HepG2 (cell line): ENCODE data around the gene SLC12A9. TPM values are rescaled to one million over a fixed set of nuclear protein-coding genes. Genes with fewer than 3 reads are reported as not detected.

Experiments
- ARNTL ChIP-seq: sonication (generic); formaldehyde crosslinking; IDR thresholded peaks from 2 replicates; pipeline ENCODE4 v1.4.0; 2020; ENCODE audit warnings: mild to moderate bottlenecking, missing genetic modification reagents
- EHMT2 ChIP-seq: fragments of 200-600 bp; sonication (generic); IDR thresholded peaks from 2 replicates; pipeline ENCODE4 v1.7.0; 2017; ENCODE audit warnings: antibody characterized with exemption, low read depth, low read length, borderline replicate concordance
- KLF12 ChIP-seq: sonication (generic); formaldehyde crosslinking; IDR thresholded peaks from 2 replicates; pipeline ENCODE4 v1.4.0; 2020; ENCODE audit warnings: missing genetic modification reagents, borderline replicate concordance
- KLF16 ChIP-seq, 2 experiments: sonication (generic) in 1 of 2; formaldehyde crosslinking in 1 of 2; IDR thresholded peaks; 2 replicates each; pipeline versions ENCODE4 v1.6.1 to v1.8.0; 2016 to 2023; ENCODE audit warnings: missing genetic modification reagents in 2 of 2, missing compliant biosample characterization in 1 of 2
- PAWR ChIP-seq: sonication (generic); formaldehyde crosslinking; IDR thresholded peaks from 2 replicates; pipeline ENCODE4 v1.4.0; 2020; ENCODE audit warnings: missing genetic modification reagents, mild to moderate bottlenecking, borderline replicate concordance
- RAD21 ChIP-seq: fragments of 450-650 bp; formaldehyde crosslinking; IDR thresholded peaks from 2 replicates; pipeline ENCODE4 v1.5.0; 2020; ENCODE audit warnings: mild to moderate bottlenecking
- ZNF883 ChIP-seq: sonication (generic); formaldehyde crosslinking; IDR thresholded peaks from 2 replicates; pipeline ENCODE4 v1.5.1; 2020; ENCODE audit warnings: mild to moderate bottlenecking, missing genetic modification reagents; ENCODE audit errors: not compliant biosample characterization
- polyA plus RNA-seq, 8 experiments: library from polyadenylated mRNA; depleted of rRNA in 3 of 8; stranded (reverse) in 7 of 8; unstranded in 1 of 8; fragments of >200 nt; fragmentation: Illumina TruSeq in 4 of 8; extraction: Trizol in 4 of 8; gene quantifications; 2 replicates each; pipeline versions ENCODE4 v1.2.1 to v1.2.3, GENCODE V29; 2011 to 2016; ENCODE audit warnings: low read depth in 4 of 8, missing spikeins in 1 of 8, mixed read lengths in 1 of 8; ENCODE audit not compliant: insufficient read depth in 1 of 8
- total RNA-seq, 5 experiments: library from RNA; depleted of rRNA; stranded (reverse); fragments of >200 nt; fragmentation: Illumina TruSeq; extraction: Trizol; gene quantifications; 2 replicates each; pipeline ENCODE4 v1.2.3, GENCODE V29; 2016; ENCODE audit warnings: low read depth in 1 of 5
- TF ChIP-seq, protein P1 (sequence below): sonication (generic); formaldehyde crosslinking; IDR thresholded peaks from one replicate; pipeline ENCODE4 v1.5.1; 2020; ENCODE audit warnings: mild to moderate bottlenecking, missing genetic modification reagents; ENCODE audit errors: not compliant biosample characterization
- TF ChIP-seq, protein P2 (sequence below): sonication (generic); formaldehyde crosslinking; IDR thresholded peaks from 2 replicates; pipeline ENCODE4 v1.4.0; 2020; ENCODE audit warnings: mild to moderate bottlenecking, missing genetic modification reagents, borderline replicate concordance
- TF ChIP-seq, protein P3 (sequence below), 2 experiments: sonication (generic) in 1 of 2; formaldehyde crosslinking in 1 of 2; IDR thresholded peaks; 2 replicates each; pipeline versions ENCODE4 v1.5.1 to v1.6.1; 2011 to 2020; ENCODE audit warnings: borderline replicate concordance in 1 of 2, low read depth in 1 of 2, low read length in 1 of 2, mild to moderate bottlenecking in 1 of 2, missing genetic modification reagents in 1 of 2, moderate library complexity in 1 of 2

The SLC12A9 gene
- total and polyA plus RNA-seq, 2 of the 13 experiments (the other 11 are each of a cell fraction or from before 2014, with no cell fraction given), result 8.7 to 16.6 TPM

DNA sequence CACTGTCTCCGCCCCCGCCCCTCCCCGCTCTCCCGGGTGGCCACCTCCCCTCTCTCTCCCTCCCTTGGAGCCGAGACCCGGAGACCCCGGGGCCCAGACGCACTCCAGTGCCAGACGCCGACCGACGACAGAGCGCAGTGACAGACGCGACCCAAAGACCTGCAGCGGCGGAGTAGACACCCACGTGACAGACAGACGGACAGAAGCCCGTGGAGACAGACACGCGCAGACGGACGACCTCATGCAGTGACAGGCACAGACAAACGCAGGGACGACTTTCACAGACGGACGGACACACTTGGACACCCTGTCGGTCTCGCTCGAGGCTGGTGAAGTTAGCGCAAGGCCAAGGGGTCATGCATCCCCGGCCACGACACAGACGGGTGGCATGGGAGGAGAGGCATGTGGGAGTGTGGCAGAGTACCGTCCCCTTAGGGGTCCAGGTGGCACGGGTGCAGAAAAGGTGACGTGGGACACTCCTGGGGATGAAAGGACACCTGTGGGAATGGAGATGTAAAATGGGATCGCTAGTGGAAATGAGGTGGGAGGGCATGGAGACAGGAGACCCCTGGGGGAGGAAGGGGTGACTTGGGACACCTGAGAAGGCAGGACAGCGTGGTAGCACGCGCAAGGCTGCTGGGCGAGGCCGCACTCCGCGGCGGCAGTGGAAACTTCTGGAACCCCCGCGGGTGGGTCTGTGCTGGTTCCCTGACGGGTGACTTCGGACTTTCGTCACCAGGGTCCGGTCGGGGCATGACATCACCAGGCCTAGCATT, 43.6 kb downstream of the SLC12A9 start (continued):
- TF ChIP-seq, protein P1, sequence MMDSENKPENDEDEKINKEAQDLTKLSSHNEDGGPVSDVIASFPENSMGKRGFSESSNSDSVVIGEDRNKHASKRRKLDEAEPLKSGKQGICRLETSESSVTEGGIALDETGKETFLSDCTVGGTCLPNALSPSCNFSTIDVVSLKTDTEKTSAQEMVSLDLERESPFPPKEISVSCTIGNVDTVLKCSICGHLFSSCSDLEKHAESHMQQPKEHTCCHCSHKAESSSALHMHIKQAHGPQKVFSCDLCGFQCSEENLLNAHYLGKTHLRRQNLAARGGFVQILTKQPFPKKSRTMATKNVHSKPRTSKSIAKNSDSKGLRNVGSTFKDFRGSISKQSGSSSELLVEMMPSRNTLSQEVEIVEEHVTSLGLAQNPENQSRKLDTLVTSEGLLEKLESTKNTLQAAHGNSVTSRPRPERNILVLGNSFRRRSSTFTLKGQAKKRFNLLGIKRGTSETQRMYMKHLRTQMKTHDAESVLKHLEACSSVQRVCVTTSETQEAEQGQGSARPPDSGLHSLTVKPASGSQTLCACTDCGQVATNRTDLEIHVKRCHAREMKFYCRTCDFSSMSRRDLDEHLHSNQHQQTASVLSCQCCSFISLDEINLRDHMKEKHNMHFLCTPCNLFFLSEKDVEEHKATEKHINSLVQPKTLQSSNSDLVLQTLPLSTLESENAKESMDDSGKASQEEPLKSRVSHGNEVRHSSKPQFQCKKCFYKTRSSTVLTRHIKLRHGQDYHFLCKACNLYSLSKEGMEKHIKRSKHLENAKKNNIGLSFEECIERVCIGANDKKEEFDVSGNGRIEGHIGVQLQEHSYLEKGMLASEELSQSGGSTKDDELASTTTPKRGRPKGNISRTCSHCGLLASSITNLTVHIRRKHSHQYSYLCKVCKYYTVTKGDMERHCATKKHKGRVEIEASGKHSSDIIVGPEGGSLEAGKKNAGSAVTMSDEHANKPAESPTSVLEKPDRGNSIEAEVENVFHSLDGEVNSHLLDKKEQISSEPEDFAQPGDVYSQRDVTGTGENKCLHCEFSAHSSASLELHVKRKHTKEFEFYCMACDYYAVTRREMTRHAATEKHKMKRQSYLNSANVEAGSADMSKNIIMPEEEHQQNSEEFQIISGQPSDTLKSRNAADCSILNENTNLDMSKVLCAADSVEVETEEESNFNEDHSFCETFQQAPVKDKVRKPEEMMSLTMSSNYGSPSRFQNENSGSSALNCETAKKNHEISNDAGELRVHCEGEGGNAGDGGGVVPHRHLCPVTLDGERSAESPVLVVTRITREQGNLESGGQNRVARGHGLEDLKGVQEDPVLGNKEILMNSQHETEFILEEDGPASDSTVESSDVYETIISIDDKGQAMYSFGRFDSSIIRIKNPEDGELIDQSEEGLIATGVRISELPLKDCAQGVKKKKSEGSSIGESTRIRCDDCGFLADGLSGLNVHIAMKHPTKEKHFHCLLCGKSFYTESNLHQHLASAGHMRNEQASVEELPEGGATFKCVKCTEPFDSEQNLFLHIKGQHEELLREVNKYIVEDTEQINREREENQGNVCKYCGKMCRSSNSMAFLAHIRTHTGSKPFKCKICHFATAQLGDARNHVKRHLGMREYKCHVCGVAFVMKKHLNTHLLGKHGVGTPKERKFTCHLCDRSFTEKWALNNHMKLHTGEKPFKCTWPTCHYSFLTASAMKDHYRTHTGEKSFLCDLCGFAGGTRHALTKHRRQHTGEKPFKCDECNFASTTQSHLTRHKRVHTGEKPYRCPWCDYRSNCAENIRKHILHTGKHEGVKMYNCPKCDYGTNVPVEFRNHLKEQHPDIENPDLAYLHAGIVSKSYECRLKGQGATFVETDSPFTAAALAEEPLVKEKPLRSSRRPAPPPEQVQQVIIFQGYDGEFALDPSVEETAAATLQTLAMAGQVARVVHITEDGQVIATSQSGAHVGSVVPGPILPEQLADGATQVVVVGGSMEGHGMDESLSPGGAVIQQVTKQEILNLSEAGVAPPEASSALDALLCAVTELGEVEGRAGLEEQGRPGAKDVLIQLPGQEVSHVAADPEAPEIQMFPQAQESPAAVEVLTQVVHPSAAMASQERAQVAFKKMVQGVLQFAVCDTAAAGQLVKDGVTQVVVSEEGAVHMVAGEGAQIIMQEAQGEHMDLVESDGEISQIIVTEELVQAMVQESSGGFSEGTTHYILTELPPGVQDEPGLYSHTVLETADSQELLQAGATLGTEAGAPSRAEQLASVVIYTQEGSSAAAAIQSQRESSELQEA (CRISPR knock-in tag), result no peak
- TF ChIP-seq ZNF883 (no peak), RAD21 (CRISPR knock-in tag) (no peak), EHMT2 (no peak), KLF12 (no peak), ARNTL (peak; percentile 55; the same call in 1 of the 2 replicates), KLF16 (CRISPR knock-in tag; IDR thresholded peaks at IDR 0.05) (0 out of 4 replicates have a peak, but pooled peaks of 1 of the 2 experiments have one; percentile 13), PAWR (CRISPR knock-in tag) (no peak)
- TF ChIP-seq, protein P2, sequence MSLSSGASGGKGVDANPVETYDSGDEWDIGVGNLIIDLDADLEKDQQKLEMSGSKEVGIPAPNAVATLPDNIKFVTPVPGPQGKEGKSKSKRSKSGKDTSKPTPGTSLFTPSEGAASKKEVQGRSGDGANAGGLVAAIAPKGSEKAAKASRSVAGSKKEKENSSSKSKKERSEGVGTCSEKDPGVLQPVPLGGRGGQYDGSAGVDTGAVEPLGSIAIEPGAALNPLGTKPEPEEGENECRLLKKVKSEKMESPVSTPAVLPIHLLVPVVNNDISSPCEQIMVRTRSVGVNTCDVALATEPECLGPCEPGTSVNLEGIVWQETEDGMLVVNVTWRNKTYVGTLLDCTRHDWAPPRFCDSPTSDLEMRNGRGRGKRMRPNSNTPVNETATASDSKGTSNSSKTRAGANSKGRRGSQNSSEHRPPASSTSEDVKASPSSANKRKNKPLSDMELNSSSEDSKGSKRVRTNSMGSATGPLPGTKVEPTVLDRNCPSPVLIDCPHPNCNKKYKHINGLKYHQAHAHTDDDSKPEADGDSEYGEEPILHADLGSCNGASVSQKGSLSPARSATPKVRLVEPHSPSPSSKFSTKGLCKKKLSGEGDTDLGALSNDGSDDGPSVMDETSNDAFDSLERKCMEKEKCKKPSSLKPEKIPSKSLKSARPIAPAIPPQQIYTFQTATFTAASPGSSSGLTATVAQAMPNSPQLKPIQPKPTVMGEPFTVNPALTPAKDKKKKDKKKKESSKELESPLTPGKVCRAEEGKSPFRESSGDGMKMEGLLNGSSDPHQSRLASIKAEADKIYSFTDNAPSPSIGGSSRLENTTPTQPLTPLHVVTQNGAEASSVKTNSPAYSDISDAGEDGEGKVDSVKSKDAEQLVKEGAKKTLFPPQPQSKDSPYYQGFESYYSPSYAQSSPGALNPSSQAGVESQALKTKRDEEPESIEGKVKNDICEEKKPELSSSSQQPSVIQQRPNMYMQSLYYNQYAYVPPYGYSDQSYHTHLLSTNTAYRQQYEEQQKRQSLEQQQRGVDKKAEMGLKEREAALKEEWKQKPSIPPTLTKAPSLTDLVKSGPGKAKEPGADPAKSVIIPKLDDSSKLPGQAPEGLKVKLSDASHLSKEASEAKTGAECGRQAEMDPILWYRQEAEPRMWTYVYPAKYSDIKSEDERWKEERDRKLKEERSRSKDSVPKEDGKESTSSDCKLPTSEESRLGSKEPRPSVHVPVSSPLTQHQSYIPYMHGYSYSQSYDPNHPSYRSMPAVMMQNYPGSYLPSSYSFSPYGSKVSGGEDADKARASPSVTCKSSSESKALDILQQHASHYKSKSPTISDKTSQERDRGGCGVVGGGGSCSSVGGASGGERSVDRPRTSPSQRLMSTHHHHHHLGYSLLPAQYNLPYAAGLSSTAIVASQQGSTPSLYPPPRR (CRISPR knock-in tag), result 0 out of 2 replicates have a peak, but pooled peaks have one; percentile 23
- TF ChIP-seq, protein P3, sequence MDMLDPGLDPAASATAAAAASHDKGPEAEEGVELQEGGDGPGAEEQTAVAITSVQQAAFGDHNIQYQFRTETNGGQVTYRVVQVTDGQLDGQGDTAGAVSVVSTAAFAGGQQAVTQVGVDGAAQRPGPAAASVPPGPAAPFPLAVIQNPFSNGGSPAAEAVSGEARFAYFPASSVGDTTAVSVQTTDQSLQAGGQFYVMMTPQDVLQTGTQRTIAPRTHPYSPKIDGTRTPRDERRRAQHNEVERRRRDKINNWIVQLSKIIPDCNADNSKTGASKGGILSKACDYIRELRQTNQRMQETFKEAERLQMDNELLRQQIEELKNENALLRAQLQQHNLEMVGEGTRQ (IDR thresholded peaks at IDR 0.05; ENCODE audit: low read depth, low read length), result no peak
- TF ChIP-seq, protein P3 (CRISPR knock-in tag; IDR thresholded peaks at IDR 0.05; ENCODE audit: borderline replicate concordance), result no peak; the same call in 1 of the 2 replicates
